Measurements from ENCODE around the gene RRN3.
"Not testable (repeated sequence)": the region's sequence is repeated elsewhere in the genome, so short reads cannot be mapped to it uniquely, and the experiment has no call there.

The RRN3 gene

GRCh38 chr16:15096583-15096972, 2.5 kb upstream of the RRN3 start:
- DNase-seq, result not testable (repeated sequence)

DNA sequence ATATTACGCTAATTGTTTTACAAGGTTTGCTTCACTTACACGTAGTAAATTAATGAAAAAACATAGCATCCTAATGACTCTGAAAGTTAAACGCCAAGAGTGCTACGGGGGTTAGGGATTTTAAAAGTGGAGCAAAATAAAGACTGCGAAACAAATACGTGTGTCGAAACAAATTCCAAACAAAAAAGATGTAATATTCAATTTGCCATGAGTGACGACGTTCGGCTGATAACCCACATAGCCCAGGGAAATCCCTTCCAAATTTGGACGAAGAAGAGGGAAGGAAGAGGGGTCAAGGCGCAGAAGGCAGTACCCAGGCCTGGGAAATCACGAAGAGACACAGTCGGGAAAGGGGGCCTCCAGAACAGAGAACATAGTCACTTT, 509 bp downstream of the RRN3 start:
- DNase-seq, result not testable (repeated sequence)

DNA sequence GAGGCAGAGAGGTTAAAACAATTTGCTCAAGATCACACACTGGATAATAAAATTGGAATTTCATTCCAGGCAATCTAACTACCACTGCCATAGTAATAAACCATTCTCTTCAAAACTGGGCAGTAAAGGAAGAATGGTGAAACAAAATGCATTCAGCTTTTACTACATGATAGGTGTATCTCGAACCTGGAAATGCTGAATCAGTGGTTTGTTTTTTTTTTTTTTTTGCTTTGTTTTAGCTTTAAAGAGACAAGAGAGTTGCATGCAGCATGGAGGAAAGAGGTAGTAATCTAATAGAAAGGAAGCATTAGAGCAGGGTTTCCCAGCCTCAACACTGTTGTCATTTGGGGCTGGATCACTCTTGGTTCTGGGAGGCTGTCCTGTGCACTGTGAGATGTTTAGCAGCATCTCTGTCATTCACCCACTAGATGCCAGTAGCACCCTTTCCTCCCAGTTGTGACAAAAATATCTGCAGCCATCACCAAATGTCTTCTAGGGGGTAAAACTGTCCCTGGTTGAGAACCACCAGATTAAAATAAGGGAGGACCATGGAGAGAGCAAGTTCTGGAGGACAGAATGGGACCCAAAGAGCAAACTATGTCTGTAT, 3.3 kb downstream of the RRN3 start:
- DNase-seq, result not testable (repeated sequence)

- not testable (repeated sequence) for DNase-seq
These were observed 11.3 kb downstream of the RRN3 start for GRCh38 chr16:15082788-15083187.

- DNase-seq, result not testable (repeated sequence)
These were observed 13.2 kb downstream of the RRN3 start for GRCh38 chr16:15080883-15081282.

DNA sequence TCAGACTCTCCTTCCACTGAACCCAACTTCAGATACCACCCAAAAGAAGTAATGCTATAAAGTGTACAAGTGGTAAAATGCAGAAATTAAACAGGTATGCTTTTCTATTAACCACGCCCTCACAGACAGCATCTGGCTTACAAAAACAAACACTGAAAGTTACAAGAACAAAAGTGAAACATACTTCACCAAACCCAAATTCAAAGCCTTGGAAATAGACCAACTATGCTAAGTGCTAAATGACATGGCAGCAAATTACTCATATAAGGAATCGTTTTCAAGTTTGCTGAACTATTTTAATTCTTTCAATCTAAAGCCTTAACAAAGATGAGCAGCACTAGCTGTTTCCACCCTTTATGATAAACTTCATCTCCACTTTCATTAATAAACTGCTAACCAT, 17.9 kb downstream of the RRN3 start:
- DNase-seq, result not testable (repeated sequence)

GRCh38 chr16:15073101-15073500, 21.0 kb downstream of the RRN3 start:
- no peak for DNase-seq

- DNase-seq, result not testable (repeated sequence)
These were observed 21.9 kb downstream of the RRN3 start for GRCh38 chr16:15071916-15072769.

GRCh38 chr16:15071013-15071412, 23.1 kb downstream of the RRN3 start:
- DNase-seq, result not testable (repeated sequence)

DNA sequence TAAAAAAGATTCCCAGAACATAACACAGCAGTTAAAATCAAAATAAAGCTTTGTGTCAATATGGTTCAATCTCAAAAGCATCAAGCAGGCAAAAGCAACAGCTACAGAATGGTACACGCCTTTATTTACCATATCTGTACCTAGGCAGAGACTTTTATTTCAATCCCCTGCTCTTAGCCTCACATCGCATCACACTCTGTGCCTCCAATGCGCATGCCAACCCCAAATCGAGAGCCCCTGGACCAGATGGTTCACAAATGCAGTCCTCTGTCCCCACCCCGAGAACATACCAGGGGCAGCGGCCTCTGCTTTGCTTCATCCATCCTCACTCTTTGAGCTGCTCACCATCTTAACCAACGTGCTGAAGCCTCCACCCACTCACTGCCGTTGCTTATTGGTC, 27.4 kb downstream of the RRN3 start:
- not testable (repeated sequence) for DNase-seq

DNA sequence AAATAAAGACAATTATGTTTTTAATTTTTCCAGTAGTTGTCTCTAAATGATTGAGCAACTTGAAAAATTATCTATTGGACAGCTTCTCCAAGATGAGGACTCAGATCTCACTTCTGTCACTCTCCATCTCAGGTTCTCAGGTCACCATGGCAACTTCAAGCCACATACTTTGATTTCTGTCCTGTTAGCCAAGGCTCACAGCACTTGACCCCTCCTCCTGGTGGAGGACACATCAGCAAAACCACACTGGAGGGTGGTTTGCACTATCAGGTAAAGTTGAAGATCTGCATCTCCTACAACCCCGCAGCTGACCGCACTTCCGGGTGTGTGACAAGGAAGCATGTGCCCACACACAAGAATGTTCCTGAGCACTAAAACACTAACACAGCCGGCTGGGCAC, 28.1 kb downstream of the RRN3 start:
- not testable (repeated sequence) for DNase-seq

DNA sequence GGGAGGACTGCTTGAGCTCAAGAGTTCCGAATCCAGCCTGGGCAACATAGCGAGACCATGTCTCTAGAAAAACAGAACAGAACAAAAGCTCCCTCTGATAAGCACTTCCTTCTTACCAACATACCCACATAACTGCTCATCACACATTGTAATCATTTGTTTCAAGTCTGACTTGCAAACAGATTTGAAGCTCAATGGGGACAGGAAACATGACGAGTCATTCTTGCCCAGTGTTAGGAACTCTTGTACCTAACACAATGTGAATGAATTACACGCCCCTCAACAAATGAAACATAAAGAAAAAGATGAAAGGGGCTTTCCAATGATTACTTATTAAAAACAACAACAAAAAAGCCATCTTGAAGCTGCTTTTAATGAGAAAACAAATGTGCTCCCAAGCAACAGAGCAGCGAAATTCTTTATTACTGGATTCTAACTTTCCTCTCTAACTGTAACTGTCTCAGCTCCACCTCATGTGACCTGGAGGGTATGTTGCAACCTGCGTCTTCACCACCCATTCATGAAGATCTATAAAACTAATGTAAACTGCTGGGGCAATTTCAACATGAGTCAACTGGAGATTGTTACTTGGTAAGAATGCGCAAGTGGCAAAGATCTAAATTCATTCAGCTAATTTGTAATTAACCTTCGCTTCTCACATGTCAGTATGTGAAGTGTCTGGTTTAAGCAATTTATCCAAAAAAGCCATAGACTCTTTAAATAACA, 31.8 kb downstream of the RRN3 start:
- not testable (repeated sequence) for DNase-seq

GRCh38 chr16:15059324-15059723, 34.7 kb downstream of the RRN3 start:
- DNase-seq, result no peak

- no peak for DNase-seq
These were observed 36.2 kb downstream of the RRN3 start for GRCh38 chr16:15057681-15058417.

DNA sequence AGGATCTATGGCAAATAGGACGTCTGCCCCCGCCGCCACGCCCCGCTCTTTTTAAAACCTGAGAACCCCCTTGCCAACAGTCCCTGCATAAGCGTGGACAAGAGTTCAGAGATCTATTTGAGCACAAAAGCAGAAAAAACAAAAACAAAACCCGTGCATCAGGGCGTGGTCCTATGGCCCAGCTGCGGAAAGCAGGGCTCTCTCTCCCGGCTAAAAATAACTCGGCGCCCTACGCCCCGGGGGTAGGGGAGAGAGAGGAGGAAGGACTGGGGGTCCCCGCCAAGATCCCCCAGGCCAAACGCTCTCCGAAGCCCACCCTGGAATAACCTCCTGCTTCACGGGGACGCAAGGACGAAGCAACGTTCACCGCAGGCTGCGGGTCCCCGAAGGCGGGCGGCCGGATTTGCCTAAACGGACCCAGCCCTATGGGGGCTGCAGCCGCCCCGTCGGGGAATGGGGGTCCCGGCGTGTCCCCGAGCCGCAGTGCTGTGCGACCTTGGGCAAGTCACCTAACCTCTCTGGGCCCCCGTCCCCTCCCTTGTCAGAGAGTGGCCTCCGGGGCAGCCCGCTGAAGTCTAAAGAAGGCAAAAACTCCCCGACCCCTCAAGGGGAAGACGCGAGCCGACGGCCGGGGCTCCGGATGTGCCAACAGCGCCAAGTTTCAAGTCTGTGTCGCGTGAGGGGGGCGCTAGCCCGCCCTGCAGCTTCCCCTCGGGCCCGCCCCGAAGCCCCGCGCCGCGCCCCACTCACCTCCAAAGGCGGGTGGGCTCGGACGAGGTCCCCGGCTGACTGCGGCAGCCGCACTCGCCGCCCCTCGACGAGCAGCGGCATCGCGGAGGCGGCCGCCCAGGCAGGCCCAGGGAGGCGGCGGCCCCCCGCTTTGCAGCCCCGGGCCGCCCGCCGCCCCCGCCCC, 38.7 kb downstream of the RRN3 start:
- peak; percentile 7 for DNase-seq

DNA sequence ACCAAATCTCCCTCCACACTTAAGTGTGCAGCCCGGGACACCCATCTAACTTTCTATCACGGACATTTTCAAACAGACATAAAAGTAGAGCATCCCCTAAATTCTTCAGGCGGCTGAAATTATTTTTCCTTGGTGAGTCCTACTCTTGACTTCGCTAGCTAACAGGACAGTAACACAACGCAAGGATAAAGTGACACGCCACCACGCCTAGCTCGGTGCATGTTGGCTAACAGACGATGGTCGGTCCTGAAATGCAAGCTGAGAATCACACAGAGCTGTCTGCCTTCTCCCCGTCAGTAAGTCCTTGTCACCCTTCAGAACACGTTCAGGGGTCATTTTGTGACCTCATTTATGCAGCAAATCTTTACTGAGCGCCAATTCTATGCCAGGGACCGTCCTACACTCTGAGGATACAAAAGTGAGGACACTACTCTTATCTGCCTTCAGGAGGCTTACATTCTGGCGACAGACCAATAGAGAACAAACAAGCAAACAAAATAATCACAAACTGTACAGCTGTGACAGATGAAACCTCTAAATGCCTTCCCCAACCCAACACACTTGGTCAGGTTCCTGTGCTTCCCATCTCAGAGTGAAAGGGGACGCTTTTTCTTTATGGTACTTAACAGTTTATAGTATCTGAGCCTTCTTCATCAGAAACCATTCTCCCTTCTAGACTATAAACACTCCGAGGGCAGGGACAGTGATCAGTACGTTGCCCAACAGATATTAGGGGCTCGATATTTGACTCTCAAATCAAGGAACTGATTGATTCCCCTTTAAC, 39.5 kb downstream of the RRN3 start:
- no peak for DNase-seq

DNA sequence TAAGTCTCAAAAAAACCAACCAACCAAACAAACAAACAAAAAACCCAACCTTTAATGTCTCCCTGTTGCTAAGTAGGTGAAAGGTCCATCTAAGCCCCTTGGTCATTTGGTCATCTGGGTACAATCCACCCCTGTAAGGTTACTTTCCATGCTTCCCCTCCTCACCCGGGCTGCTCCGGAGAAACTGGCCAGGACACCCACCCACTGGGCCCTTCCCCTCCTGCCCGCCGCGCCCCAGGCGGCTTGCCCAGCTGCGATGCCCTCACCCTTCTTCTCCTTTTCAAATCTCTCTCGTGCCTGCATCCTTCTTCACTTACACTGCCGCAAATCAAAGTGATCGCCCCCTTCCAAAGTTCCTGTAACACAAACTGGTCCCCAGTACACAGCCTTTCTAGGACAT, 40.2 kb downstream of the RRN3 start:
- no peak for DNase-seq

DNA sequence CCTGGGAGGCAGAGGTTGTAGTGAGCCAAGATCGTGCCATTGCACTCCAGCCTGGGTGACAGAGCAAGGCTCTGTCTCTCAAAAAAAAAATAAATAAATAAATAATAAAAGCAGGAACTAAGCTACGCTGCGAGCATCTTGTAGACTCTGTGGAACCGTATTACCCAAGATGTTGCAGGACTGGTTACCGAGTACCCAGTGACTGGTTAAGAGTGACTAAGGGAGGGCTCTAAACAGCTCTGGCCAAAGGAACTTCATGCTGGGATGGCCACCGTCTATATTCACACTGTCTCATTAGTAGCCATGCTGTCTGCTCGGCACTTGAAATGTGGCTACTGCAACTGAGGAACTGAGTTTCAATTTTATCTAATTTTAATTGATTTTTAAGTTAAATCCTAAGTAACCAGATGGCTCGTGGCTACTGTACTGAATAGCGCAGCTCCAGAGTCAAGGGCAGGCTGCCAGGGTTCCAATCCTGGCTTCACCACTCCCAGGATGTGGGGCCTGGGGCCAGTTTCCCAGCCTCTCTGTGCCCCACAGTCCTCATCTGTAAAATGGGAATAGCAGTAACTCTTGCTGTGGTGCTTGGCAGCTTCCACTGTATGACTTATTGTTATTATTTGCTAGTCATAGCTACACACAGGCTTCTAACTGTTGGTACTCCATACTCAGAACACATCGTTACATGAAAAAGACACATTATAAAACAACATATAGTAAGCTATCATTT, 41.2 kb downstream of the RRN3 start:
- no peak for DNase-seq

- DNase-seq, result no peak
These were observed 42.6 kb downstream of the RRN3 start for GRCh38 chr16:15051387-15051951.

GRCh38 chr16:15050440-15050839, 43.6 kb downstream of the RRN3 start:
- not testable (repeated sequence) for DNase-seq

Measured in NCI-H748 treated with DMSO at 0.1 percent for 48 hours (cell line).